ENCODE data around the gene CRBN.

CRBN gene

DNA sequence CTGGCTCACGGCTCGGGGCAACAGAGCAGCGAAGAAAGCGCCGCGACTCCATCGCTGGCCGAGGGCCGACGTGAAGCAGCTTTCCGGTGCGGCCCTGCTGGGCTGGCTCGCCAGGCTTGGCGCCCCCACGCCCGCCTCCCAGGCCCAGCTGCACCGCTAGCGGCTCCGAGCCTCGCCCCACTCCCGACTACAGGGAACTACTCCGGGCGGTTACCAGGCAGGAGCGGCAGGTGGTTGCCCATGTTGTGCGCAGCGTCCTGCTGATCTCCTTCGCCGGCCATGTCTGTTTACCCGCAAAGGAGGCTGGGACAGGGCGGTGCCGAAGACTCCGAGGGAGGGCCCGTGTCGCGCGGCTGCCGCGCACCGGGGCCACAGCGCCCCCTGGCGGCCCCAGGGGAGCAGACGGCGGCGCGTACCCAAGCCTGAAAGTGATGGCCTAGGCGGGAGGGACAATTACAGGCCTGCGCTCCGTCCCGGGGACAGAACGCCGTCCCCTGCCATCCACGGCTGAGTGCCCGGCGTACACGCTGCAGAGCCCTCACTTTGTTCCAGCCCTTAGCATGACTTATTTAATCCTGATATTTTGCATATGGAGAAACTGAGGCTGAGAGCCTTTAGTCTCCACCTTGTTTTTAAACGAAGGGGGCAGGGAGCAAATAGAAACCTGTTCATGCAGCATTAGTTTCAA, at the start of gene CRBN:
CRBN (minus strand) TSS at position 285 of the 688 bp plus-strand sequence; CDS start at position 281, 4 bp downstream.
- peak; percentile 91 for DNase-seq (ENCODE audit: low spot score)

DNA sequence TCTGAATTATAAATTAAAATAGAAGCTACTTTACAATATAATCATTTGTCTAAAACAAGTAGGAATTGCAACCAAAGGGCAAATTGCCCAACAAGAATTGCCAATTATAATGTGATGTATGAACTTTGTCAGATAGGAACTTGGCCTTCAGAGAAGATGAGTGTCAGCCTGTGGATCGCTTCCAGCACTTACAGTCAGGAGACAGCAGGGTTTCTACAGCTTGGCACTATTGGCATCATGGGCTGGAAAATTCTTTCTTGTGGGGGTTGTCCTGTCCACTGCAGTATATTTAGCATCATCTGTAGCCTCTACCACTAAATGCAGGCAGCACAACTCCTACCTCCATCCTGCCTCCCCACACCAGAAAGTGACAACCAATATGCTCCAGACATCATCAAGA, 48.1 kb upstream of the CRBN start:
- no peak for DNase-seq (ENCODE audit: low spot score)

DNA sequence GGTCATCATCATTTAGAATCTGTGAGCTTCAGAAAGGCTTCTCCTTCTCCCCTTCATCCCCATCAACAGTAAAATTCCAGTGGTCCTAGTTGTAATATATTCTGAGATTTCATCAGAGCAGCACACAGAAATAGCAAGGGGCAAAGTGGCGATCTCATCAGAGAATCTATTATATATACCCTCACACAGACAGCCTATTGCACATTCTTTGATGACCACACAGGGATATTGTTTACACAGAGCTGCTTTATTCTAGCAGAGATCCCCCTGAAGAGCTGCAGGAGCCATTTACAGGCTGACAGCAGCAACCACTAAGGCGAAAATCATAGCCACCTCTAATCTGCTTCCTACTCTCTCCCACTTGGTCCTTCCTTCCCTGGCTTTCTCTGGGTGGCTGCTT, 42.0 kb upstream of the CRBN start:
- DNase-seq (ENCODE audit: low spot score), result no peak

DNA sequence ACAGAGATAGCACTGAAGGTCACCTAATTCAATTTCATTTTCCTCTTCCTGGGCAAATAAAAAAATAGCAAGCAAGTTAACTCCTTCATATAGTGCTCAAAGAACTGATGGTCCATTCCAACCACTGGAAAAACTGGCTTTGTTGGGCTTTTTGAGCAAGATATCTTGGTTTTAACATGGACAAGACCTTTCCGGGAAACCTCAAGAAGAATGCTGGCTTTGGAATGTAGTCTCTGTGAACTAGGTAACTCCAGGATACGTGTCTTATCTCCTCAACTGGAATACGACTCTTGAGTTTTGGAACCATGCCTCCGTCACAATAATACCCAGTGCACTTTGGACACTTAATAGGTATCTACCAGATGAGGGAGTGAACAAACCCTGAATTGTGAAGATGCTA, 36.9 kb upstream of the CRBN start:
- DNase-seq (ENCODE audit: low spot score), result no peak

DNA sequence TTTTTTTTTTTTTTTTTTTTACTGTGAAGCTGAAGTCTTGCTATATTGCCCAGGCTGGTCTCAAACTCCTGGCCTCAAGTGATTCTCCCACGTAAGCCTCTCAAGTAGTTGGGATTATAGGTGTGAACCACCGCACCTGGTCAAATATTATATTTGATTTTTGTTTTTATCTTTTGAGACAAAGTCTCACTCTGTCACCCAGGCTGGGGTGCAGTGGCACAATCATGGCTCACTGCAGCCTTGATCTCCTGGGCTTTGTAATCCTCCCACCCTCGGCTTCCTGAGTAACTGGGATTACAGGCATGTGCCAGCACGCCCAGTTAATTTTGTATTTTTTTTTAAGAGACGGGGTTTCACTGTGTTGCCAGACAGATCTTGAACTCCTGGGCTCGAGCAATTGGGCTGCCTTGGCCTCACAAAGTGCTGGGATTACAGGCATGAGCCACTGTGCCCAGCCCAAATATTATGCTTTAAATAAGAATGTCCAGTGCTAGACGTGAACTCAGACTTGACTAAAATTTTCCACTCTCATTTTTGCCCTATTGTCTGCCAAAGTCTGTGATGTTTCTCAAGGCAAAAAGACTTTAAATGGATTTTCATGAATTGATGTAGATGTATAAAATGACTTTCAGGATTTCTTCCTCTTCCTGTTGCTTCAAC, 33.4 kb upstream of the CRBN start:
- DNase-seq (ENCODE audit: low spot score), result no peak

DNA sequence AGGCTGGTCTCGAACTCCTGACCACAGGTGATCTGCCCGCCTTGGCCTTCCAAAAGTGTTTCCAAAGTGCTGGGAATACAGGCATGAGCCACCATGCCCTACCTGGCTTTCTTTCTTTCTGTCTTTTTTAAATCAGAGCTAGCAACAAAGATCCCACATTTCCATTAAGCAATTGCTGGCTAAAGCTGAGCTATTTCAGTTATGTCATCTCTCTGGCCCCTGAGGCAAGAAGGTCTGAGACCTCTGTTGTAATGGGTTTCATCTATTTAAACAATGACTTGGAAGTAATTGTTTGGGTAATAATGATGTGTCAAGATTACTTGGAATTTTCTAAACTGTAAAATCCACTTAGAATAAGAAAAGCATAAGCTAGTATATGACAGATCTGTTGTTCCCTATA, 30.2 kb upstream of the CRBN start:
- no peak for DNase-seq (ENCODE audit: low spot score)

DNA sequence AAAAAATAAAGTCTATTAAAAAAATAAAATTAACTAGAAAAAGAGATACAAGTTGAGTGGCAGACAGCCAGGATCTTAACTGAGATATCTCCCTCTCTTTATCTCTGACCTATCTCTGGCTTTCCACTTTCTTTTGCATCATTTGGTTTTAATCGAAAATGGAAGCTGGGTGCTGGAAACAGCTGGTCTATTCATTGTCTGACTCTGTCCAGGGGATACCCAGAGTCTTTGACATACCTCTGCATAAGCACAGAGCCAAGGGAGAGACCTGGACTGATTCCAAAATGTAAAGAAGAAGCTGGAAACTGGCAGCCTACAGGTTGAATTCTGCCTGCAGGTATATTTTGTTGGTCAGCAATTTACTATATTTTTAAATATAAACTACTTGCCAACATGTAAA, 29.6 kb upstream of the CRBN start:
- no peak for DNase-seq (ENCODE audit: low spot score)

DNA sequence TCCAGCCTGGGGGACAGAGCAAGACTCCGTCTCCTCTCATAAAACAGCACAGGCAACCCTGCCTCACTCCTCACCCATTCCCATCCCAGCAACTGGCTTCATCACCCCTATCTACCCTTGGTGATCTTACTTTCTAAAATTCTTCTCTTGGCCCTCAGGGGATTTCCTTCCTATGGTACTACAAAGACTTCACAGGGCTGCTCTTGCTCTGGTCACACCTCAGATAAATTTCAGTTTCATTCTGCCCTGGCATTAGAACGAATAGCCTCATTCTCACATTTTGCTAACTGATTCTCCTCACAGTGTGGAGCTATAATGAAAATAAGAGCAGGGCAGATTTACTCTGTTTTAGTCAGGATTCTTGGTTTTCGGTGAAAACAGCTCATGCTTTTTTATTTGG, 22.1 kb upstream of the CRBN start:
- DNase-seq (ENCODE audit: low spot score), result no peak

DNA sequence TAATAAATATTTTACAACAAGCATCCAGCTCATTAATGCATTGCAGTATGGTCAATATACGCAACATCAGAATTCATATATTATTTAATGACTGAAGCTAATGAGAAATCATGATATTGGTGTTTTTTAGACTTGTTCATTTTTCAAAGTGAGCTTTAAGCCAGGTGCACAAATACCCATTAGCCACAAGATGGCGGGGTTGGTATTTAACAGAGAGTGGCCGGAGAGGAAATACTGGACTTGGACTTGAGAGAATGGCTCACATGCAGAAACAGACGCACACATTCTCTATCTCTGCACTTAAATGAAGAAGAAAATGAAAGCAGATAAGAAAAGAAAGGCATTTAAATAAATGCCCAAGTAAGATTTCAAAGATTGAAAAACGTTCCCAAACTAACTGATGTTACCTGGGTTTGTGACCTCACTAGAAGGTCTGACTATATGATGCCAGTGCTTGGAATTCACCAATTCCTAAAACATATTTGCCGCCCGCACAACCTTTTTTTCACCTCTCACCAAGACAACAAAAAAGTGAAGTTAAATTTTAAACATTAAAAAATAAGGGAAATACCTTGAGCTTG, 21.2 kb upstream of the CRBN start:
- no peak for DNase-seq (ENCODE audit: low spot score)

DNA sequence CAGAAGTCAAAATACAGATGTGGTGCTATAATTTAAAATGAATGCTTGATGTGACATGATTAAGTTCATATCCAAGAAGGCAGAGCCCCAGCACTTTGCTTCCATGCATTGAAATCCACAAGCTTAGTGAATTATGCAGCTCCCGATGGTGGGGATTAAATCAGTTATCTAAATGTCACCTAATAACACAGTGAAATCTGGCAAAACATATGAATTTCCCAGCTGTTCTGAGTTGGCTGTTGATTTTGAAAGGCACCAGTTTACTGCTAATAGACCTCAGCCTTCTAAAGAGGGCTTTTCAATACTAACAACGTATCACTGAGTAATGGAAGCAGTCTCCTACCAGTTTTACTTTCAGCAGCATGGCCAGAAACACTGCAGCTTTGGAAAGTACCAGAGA, 19.8 kb upstream of the CRBN start:
- no peak for DNase-seq (ENCODE audit: low spot score)

DNA sequence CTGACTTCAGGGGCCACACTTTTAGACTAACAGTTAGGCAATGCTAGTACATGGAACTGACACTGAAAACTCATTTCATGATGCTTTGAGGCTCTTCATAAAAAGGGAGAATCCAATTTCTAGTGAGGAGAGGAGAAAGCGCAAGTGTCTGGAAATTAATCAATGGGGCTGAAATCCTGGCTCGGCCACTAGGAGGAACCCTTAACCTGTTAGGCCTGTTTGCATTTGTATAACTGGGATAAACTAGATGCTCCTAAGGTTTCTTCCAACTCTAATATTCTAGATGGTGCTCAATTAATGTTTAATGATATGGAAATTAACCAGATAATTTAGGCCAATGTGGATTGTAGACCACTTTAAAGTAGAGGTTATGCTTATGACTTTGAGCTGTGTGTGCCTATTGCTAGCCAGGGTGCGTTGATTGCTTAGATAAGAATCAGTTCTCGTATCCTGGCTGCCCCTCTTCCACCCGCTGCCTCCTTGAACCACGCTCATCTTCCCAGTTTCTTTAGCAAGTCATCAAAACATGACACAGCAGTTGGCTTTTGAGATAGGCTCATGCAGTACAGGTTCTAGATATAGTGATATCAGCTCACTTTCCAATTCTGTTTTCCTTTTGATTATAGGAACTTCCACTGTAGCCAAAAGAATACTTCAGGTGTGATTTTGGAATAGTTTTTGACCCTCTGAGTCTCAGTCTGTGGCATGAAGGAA, 16.8 kb upstream of the CRBN start:
- DNase-seq (ENCODE audit: low spot score), result no peak

DNA sequence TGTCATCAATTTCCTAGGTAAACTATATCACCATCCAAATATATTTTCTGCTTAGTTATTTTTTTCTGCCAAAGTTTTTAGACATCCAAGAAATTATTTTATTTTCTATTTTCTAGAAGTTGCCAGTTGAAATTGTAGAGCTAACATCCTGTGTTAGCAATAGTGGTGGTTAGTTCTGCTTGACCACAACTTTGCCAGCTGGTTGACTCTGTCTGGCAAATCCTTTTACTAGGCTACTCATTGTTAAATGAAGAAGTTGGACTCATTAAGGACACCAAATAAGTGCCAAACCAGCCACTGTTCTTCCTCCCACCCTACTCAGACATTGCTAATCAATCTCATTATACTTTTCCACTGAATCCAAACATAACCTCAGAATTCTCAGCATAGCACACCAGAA, 15.4 kb upstream of the CRBN start:
- no peak for DNase-seq (ENCODE audit: low spot score)

DNA sequence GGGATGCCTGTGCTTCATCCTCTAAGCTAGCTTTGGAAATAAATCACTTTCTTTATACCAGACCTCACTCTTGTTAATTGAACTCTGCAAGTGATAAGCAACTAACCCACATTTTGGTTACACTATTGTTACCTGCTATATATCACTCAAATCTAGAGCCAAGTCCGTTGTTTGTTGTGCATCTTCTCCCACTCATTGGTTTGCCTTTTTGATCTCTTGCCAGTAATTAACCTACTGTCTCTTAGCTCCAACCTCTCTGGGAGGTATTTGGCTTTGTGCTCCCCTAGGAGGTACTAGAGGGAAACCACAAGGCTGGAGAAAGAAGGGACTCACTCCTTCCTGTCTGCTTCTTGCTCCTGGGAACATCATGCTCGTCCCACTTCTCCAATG, 12.8 kb upstream of the CRBN start:
- no peak for DNase-seq (ENCODE audit: low spot score)

DNA sequence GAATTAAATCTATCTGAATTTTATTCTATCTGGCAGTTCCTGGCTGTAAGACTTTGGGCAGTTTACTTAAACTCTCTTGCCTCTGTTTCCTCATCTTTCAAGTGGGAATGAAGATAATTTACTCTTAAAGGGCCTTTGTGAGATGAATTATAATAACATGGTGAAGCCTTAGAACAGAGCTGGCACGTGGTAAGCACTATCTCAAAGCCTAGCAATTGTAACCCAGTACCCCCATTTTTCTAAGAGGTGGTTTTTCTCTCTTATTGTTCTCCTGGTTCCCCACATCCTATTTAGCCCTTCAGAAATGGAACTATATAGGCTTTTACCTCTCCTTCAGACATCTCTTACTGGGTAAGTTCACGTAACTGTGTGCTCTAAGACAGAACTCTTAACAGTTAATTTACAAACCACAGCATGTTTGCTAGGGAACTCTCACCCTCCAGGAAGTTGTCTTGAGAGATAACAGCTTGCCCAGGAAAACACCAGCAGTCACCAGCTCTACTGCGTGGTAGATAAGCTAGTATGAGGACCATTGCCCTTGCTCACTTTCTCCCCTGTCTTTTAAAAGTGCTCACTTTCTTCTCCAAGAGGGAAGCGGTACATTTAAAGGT, 12.3 kb upstream of the CRBN start:
- DNase-seq (ENCODE audit: low spot score), result no peak

DNA sequence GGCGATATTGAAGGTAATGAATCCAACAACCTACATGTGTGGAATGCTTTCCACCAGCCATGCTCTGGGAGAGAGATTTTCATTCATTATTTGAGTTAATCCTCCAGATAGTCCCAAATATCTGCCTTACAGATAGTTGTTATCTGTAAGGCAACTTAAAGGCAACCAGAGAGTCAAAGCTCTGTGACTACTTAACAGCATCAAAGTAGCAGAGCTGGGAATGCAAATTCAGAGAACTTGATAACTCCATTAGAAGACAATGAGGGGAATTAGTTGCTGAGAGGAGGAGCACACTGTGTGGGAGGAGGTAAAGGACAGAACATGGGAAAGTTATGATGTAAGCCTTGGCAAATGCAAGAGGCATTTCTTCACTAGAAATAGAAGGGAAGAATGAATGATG, 10.5 kb upstream of the CRBN start:
- no peak for DNase-seq (ENCODE audit: low spot score)

DNA sequence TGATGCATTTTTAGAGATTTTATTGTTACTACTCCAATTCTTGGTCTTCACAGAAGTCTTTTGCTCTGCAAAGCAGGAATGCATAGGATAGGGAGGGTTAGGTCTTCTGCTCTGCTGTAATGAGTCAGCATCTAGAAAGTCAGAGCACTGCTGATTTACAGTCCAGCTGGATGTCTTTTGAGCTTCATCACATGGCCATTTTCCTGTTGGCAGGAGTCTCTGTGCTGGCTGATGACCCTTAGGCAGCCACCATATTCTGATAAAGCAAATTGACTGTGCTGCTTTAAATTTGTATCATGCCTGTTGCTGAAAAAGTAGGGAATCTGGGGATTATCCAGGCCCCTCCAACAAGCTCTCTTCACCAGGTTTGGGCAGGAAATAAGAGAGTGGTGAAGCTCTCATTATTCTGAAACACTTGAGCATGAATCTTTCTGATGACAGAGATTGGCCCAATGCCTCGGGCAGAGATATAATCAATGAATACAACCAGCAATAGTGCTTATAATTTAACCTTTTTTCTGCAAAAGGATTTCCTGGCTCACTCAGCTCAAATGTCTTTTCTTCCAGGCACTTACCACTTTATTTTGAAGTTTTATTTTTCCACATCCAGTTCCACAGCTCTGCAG, 9.7 kb upstream of the CRBN start:
- DNase-seq (ENCODE audit: low spot score), result no peak

DNA sequence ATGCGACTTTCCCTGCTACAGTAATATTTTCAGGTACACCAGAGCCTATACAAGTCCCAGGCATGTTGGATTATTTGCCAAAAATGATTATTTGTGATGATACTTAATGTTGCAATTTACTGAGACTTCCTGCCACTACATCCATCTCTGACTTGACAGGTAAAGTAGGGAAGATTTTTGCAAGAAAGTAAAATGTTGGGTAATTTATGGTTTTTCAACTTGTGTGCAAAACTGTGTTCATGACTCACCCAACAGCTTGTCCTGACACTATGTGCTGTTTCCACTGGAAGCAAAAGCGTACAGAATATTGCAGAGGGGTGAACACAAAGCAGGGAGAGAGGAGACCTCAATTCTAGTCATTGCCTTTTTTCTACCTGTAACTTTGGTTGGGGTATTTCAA, 5.4 kb upstream of the CRBN start:
- DNase-seq (ENCODE audit: low spot score), result no peak

DNA sequence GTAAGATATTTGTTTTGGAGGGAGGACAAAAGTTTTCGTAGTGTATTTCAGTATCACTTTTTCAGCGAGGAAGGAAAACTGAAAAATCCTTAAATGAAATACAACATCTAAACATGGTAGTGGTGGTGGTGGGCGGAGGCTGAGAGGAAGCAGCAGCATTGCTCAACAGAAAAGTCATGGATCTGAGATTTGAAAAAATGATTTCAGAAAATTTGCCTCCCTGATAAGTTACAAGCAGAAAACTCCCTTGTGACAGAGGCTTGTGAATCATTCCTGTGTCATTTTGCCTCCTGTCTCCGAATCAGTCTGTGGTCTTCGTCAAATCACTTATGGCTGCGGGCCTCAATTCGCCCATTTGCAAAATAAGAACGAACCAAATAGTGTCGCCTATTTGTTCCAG, 965 bp upstream of the CRBN start:
- no peak for DNase-seq (ENCODE audit: low spot score)

DNA sequence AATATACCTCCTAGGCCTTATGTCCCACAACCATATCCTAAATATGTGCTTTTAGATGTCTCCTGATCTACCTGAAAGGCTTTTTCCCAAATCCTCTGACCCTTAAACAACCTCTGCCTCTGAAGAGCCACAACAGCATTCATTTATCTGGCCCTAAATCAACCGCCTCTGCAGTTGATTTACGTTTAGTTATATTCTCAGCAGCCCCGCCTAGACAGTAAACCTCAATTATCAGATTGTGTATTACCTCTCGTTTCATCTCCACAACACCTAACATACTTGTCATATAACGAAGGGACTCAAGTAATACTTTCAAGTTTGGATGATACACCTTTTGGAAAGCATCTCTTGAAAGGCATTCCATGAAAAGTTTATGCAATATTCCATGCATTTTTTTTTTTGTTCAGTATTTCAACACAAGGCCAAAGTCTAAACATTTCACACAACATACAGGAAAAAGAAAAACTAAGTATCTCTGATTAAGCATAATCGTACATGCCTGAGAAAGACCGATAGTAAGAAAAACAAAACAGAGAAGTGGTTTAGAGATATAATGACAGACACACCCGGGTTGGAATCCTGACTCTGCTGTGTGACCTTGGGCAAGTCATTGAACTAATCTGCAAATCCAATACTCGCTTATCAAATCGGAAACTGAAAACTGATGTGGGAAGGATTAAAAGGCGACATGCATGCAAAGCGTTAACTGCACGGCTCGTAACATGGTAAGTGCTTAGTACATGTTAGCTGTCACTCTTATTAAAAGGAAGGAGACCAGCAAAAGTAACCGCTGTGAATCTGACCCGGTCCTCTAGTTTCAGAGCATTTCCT, 778 bp downstream of the CRBN start:
- no peak for DNase-seq (ENCODE audit: low spot score)

DNA sequence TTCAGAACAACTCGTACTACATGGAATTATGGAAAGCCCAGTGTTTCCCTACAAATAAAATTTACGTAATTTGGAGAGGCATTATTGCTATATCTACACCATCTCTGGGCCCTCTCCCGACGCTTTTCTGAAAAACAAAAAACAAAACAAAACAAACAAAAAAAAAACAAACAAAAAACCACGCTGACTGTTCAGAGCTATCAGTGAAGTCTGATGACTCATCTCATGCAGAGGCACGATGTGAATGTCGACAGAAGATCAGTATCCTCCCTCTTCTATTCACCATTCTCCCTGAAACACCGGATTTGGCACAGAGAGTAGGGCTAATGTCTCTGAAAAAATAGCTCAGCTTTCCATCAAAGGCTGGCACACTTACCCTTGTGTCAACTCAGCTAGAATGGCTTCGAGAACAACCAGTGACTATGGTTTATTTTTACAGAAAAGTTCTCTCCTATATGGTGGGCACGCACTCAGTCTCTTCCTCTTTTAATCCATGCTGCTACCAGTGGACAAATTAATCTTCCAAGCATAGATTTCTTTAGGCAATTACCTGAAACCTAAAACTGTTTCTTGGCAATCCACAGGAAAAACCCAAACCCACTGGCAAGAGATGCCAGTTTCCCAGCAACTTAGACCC, 1.5 kb downstream of the CRBN start:
- DNase-seq (ENCODE audit: low spot score), result no peak

DNA sequence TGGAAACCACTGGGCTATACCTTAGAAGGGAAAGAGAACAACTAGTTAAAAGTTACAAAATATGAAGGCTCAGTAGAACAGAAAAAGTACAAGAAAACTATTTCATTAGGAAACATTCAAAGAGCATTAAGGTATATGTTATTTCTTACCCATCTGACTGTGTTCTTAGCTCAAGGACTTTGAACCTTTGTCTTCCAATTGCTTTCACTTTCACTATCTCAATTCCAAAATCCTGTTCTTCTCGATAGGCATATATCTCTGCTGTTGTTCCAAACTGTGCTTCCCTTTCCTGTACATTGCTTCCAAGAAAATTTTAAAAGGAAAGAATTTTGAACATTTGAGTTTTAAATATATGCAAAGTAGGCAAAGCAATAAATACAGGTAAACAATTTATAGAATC, 6.9 kb downstream of the CRBN start:
- DNase-seq (ENCODE audit: low spot score), result no peak

Measured in HuH-7.5 (cell line).